HG03025 (cell line): ENCODE data around the gene NUP214.
"Not testable (repeated sequence)": the region's sequence is repeated elsewhere in the genome, so short reads cannot be mapped to it uniquely, and the experiment has no call there.

Source experiments
- ATAC-seq: cut with Tn5 transposase; IDR thresholded peaks from one replicate; pipeline ENCODE4 v1.9.1; 2021; ENCODE audit warnings: mild to moderate bottlenecking, moderate library complexity; ENCODE audit not compliant: unreplicated experiment, low FRiP score

The NUP214 gene

DNA sequence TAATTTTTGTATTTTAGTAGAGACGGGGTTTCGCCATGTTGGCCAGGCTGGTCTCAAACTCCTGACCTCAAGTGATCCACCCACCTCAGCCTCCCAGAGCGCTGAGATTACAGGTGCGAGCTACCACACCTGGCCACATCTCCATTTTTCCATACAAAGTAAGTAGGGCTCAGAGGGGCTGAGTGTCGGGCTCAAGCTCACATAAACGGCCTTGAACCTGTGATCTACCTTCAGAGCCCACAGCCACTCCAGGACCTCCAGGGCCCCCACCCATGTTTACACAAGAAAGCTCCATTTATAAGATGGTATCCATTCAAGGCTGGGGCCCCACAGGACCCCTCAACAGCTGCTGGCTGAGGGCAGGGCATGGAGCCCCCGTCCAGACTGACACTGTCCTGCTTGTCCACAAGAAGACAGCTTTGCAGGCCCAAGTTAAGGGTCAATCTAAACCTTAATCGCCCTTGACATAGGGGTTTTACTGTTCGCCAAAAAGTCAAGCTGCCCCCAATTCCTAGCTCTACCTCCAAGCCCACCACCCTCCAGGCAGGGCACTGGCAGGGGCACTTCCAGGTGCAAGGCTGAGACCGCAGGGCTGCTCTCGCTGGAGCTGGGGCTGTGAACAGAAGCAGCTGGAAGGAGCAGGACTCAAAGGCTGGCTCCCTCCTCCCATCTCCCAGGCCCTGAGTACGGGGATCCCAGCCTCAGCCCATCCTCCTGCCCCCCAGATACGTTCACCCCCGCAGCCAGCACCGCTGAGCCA, 132.1 kb downstream of the NUP214 start:
- ATAC-seq = no peak

DNA sequence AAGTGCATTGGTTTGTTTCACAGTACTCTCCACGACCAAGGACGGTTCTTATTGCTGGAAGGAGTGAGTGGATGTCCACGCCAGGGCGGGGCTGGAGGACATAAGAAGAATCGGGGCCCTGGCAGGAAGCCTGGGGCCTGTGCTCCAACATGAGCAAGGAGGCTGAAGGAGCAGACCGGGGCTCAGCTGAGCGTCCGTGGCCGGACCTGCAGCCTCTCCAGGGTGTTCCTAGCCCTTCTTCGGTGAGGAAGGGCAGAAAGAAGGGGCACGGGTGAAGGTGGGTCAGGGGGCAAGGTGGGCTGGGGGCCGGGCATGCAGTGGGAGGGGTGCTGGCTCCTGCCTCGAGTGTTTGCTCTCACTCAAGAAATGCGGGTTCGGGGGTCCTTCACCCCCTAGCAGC, 132.8 kb downstream of the NUP214 start:
- no peak for ATAC-seq

DNA sequence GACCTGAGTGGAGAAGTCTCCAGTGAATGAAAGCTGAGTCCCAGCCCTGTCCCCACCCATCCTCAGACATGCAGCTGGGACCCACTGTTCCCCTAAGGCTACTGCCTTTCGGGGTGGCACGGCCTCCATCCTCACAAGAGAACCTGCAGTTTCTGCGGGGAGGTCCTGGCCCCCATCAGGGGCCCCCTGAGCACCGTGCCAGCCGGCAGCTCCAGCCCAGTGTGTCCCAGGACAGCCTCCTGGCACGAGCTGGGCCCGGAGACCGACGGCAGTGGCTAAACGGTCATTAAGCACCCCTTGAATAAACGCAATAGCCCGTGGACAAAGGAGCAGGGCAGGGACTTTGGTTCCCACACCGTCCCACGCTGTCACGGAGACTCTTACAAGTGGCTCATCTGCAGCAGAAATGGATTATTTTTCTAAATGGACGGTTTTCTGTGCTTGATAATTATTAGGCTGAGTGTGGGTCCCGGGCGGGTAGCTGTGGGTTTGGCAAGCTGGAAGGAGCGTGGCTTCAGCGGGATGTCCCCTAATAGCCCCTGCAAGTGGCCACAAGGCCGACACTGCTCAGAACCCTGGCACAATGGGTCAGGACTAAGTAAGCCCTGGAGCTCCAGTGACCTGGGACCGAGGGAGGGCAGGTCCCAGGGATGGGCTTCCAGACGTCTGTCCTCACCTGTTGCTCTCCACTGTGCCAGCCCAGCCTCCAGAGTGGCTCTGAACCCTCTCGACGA, 133.5 kb downstream of the NUP214 start:
- ATAC-seq = no peak

DNA sequence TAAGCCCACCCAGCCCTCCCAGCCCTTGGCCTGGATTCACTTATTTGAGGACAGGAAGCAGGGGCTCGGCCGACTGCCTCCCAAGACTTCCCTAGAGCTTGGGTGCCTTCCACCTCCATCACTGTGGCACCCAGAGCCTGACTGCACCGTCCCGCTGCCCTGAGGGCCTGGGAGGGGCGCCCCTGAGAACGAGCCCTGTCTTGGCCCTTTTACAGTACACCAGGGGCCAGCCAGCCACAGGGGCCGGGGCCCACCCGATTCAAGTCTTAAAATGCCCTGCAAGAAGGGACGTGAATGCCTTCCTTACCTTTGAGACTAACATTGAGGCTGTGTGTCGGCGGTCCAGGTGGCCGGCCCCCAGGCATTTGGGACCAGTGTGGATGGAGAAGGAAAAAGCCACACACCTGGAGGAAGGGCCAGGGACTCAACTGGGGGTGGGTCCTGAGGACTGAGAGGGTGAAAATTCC, 134.1 kb downstream of the NUP214 start:
- ATAC-seq = no peak

DNA sequence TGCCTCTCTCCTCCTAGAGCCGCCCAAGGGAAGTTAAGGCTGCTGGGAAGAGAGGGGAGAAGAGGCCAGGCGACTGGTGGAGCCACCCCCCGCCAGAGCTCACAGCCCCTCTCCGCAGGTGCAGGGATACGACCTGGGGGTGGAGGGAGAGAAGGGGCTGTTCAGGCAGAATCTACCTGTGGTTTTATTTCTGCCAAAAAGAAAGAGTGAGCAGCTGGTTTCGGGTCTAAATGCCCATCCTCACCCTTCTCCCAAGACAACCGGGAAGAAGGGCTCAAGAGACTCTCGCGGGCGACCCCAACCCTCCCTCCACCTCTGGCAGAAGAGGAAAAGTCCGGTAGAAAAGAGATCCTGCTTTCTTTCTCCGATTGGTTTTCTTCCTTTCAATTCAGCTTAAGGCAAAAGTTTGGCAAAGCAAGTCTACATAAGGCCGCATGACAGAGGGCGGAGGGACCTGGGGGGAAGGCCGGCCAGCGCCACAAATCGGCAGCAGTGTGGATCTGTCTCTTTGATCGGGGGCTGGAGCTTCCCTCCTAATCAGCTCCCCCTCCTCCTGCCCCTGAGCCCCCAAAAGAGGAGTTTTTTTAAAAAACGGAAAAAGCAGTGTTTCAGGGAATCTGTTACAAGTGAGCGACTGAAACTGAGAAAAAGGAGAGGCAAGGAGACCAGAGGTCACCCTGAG, 134.7 kb downstream of the NUP214 start:
- ATAC-seq = no peak

GRCh38 chr9:131260751-131261452, 135.5 kb downstream of the NUP214 start:
- ATAC-seq = no peak

DNA sequence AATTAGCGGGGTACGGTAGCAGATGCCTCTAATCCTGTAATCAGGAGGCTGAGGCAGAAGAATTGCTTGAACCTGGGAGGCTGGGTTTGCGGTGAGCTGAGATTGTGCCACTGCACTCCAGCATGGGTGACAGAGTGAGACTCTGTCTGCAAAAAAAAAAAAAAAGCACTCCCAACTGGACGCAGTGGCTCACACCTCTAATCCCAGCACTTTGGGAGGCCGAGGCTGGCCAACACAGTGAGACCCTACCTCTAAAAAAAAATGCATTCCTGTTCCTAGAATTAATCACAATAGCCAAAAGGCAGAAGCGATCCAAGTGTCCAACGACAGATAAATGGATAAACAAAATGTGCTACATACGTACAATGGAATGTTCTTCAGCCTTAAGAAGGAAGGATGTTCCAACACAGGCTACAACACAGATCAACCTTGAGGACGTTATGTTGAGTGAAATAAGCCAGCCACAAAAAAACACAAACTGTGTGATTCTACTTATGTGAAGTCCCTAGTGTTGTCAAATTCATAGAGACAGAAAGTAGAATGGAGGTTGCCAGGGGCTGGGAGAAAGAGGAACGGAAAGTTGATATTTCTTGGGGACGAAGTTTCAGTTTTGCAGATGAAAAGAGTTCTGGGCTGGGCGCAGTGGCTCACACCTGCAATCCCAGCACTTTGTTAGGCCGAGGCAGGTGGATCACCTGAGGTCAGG, 137.1 kb downstream of the NUP214 start:
- no peak for ATAC-seq

GRCh38 chr9:131263033-131263343, 137.6 kb downstream of the NUP214 start:
- ATAC-seq = not testable (repeated sequence)

- no peak for ATAC-seq
Measured at GRCh38 chr9:131263701-131264100, 138.3 kb downstream of the NUP214 start.

DNA sequence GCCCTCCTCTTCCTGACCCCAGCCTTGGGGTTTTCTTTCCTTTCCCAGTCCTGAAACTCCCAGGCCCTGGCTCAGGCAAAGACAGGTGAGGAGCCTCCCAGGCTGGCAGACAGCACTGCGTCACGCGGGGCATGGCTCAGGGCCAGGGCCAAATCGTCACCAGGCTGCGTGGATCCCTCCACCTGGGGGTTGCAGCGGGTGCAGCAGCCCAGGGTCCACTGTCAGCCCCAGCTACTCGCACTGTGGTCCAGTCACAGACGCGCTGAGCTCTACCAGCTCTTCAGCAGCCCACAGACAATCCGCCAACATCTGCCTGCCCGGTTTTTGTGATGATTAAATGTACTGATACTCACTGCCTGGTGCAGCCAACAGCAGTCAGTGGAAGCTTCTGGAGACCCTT, 138.8 kb downstream of the NUP214 start:
- ATAC-seq = no peak

GRCh38 chr9:131266266-131267229, 141.2 kb downstream of the NUP214 start:
- ATAC-seq = no peak

DNA sequence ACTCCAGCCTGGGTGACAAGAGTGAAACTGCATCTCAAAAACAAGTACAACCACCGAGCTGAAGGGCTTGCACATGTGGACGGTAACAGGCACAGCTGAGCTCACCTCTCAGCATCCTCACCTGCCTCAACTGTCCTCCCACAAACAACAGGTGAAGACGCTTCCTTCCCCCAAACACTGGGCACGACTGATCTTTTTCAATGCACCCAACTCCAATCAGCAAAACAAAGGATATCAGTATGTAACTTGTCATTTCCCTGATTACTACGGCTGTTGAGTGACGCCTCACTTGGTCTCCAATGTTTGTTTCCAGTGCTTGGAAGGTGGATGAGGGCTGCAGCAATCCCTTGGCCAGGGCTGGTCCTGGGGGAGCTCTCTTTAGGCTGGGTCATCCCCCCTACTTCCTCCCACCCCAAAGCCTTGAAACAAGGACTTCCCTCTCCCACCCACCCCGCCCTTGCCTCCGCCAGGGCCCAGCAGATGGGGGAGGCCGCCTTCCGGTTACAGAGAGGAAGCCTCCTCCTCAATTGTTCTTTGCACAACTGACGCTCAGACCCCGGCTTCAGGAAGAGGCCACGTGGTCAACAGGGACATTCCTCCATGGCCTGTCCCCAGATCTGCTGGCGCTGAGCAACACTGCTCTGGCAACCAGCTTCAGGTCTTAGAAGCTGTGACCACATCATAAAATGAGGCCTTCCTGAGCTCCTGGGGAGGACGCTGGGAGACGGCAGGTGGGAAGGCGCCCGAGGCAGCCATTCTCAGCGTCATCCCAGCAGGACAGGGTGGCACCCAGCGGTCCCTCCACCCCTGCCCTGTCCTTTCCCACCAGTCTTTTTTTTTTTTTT, 145.0 kb downstream of the NUP214 start:
- no peak for ATAC-seq

GRCh38 chr9:131271016-131271273, 145.6 kb downstream of the NUP214 start:
- not testable (repeated sequence) for ATAC-seq

GRCh38 chr9:131271506-131271931, 146.1 kb downstream of the NUP214 start:
- no peak for ATAC-seq

DNA sequence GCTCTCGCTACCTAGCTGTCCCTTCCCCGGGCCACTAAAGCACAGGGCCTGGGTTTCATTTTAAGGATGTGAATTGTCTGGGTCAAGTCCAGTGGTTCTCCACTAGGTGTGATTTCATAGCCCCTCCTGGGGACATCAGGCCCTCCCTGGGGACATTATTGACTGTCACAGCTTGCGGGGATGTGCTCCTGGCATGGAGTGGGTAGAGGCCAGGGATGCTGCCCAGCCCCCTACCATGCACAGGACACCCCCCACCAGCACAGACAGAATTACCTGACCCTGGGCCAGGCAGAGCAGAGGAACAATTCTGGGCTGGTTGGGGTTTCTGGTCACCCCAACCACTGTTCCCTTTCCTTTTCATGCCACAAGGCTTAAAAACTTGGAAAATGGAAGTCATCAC, 146.8 kb downstream of the NUP214 start:
- no peak for ATAC-seq

DNA sequence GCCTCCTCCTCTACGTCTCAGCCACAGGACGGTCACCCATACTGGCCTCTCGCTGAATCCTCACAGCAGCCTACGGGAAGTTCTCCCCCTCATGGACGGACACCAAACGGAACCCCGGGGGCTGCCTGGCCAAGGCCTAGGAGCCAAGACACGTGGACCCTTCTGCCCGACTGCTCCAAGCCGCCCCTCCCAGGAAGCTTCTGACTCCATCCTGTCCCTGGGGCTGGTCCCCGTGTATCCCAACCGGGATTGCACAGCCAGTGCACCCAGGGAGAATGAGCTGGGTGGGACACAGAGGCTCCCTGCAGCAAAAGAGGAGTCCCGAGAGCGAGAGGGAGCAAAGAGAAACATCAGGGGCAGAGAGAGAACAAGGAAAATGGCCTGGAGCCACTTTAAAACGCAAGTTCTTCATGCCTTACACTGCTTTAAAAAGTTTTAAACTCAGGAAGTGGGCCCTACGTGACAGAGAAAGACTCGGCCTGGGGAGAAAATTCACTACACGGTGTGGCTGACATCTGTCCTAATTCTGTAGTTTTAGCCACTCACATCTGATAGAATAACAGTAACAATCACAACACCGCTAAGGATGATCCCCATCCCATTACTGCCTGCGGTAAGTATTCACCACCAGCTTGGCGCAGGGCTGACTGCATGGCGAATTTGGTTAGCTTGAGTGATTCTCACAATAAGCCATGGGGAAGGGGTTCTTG, 147.9 kb downstream of the NUP214 start:
- ATAC-seq = no peak

GRCh38 chr9:131273856-131274673, 148.7 kb downstream of the NUP214 start:
- no peak for ATAC-seq
